GM21423 (cell line): ENCODE data around the gene LSS.

ENCODE experiments used
- ATAC-seq: cut with Tn5 transposase; IDR thresholded peaks from one replicate; pipeline ENCODE4 v1.9.1; 2021; ENCODE audit warnings: mild to moderate bottlenecking, moderate library complexity; ENCODE audit not compliant: unreplicated experiment

Gene LSS

DNA sequence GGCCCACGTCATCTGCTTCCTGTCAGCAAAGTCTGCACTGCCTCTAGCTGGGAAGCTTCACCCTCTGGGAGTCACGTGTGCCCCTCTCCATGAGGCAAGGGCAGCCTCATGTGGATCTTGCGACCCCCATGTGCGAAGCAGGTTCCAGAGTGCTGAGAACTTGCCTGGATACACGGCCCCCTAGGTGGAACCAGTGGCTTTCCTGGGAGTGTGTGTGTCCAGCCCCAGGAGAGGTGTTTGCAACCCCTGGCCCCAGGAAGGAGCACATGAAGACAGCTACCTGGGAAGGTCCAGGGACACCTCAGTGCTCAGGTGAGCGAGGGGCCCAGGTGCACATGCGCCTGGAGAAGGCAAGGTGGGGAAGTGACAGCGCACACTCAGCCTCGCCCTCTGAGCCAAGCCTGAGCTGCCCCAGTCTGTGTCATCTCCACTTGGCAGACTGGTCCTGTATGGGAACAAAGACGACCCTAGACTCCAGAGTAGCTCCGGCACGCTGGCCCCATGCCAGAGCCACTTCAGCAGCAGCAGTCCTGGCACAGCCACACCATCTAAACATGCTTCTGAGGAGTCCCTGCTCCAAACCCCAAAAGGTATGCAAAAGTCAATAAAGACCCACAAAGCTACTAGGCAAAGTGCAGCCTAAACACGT, 8.9 kb downstream of the LSS start:
- ATAC-seq: no peak

DNA sequence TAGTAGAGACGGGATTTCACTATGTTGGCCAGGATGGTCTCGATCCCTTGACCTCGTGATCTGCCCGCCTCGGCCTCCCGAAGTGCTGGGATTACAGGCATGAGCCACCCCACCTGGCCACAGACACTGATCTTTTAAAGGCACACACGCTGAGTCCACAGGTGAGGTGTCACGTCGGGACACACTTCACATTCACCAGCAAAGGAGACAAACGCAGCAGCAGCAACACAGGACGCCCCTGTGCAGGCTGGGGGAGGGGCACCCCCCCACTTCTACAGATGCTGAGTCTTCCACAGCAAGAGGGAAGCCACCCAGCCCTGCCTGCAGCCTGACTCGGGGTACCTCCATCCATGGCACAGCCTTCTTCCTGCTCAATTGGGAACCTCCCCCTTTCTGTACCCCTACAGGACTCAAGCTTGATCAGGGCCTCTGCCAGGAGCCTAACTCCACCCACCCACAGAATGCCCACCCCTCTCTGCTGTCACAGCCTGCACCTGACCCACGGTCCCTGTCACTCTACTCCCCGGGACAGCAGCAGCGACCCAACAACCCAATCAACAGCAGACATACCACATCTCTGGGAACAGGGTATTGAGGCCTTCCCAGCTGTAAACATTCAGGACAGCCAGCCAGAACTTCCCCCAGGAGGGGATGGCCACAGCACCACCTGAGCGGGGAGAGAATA, 9.5 kb downstream of the LSS start:
- no peak for ATAC-seq

DNA sequence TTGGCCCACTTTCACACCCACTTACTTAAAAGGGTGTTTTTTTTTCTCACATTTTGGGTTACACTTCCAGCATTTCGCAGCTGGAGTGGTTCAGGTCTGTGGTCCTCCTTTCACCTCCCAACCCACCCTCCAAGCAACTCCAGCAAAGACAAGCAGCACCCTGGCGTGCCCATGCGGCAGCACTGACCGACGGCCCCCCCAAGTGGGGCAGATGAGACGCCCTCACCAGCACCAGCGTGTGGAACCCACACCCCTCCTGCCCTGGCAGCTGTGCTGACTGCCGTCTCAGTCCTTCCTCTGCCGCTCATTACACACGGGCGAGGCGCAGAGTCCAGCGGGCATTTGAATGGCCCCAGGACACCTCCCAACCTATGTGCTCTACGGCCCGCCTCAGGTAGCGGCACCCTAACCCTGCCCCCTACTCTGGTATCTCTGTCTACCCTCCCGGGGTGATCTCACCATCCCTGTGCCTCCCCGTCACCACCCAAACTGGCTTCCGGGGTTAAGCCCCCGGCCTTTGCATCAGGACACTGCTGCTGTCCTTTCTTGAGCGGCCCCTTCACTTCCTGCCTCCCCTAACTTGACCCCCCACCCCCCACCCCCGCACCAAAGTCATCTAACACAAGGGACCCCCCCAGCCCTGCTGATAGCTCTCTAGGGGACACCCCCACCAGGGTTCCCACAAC, 10.9 kb downstream of the LSS start:
- no peak for ATAC-seq

DNA sequence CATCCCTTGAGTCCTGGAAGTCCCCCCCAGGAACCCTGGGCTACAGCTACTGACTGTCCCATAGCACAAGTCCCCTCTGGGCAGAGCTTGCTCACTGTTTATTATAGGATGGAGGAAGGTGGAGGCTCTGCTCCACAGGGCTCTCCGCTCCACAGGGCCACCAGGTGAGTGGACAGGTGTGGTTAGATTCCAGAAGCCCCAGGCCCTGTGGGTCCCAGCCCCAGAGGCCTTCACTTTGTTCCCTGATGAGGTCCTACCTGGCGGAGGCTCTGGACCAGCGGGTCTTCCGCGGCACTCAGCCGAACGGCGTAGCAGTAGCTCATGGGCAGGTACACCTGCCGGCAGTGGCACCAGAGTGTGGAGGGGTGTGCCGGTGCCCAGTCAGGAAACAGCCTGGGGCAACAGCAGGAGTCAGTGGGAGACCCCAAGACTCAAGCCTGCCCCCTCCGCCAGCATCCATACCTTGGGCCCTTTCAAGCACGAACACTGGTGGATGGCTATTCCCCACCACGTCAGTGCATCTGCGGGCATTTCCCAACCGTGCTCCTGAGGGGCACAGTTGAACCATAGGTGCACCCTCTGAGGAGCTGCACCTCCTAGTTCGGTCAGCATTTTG, 12.3 kb downstream of the LSS start:
- ATAC-seq: no peak

DNA sequence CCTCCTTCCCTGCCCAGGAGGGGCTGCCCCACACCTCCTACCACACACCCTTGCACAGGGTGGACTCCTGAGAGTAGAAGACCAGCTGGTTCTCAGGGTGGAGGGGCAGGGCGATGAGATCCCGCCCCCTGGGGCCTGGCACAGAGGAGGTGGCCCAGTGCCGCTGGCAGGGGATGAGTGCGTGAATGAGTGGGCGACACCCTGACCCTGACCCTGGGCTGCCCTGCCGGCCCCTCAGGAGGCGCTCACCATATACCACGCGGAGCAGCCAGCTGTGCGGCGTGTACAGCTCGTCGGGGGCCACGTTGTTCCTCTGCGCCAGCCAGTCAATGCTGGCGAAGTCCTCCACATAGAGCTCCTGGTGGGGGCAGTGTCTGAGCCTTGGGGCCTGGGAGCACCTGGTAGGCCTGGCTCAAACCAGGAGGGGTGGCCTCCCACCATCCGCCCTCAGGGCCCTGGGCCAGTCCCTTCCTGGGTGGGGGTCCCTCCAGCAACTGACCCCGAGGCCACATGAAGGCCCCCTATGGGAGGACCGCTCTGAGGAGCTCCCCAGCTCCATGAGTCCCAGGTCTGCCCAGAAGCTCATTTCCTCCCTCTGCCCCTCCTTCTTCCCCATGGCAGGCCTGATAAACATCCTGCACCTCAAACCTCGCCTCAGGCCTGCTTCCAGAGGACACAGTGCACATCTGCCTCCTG, 13.0 kb downstream of the LSS start:
- ATAC-seq: no peak

DNA sequence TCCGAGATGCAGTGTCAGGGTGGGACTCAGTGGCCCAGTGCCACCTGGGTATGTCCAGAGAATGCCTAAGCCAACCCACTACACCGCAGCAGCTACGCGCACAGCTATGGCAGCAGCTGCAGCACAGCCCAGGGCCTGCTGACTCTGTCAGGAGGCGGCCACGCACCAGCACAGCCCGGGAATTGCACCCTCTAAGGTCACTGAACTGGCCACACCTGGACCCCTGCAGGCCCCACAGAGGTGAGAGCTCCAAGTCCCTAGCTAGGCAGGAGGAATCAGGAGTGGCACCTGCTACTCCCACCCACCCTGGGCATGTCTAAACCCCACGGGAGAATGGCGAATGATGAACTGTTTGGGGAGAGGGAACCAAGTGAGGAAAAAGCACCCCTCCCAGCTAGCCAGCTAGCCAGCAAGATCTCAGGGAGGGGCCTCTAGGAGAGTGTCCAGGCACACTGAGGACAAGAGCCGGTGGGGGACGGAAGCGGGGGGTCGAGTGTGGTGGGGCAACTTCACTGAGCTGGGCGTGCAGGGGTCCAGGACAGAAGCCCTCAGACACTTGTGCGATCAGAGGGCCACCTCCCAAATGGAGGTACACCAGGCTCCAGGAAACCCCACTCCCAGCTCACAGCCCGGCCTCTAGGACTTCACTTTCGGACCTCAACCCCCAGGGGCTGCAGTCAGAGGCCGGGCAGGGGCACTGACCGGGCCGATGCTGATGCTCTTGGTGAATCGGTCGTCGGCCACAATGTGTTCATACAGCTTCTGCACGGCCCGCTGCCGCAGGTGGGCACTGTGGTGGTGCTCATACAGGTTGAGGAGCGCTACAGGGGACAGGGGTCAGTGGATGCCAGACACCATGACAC, 13.9 kb downstream of the LSS start:
- no peak for ATAC-seq

DNA sequence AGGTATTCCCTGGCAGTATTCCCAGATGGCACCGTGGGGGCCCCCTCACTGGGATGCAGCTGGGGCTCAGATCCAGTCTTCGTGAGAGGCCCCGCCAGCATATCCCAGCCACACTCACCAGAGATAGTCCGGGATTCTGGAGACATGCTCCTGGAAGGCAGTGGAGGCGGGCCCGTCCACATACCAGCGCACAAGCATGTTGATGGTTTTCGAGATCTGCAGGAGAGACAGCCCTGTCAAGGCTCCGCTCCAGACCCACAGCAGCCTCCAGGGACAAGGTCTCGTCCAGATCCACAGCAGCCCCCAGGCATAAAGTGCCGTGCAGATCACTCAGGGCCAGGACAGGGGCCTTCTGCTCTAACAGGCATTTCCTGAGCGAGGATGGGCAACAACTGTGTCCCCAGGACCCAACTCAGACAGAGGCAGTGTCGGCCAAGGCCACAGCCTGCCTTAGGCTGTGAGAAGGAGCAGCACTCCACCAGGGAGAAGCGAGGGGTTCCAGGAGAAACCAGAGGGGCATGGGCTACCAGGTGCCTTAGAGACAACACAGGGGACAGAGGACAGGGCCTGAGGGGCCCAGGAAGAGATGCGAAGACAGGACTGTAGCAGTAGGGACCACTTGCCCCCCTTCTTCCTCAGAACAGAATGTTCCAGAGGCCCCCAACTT, 14.8 kb downstream of the LSS start:
- ATAC-seq: no peak

DNA sequence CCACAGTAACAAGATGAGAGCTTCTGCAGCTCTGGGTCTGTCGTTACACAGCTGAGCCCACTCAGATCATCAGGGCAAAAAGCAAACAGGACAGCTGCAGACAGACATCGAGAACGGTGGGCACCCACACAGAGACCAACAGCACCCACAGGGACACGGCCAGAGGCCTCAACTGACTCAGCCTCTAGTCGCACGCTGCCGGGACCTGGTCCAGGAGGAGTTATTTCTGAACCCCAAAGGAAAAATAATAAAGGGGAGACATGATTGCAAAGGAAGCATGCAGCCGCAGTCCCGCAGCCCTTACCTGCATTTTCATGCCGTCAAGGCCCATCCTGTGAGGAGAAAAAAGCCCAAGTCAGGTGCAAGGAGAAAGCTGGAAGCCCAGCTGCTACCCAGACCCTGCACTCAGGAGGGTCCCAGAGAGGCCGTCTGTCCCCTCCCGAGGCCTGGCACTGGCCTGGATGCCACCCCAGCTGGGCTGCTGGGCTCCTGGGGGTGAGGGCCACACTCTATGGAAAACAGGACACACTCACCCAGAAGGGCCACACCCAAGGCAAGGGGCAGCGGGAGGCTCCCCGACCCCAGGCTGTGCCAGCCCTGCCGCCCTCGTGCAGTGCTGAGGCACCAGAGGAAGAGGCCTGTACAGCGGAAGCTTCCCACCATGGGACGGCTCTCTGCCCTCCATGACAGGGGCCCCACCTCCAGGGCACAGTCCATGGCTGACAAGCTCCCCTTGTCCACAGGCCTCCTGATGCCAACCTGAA, 15.7 kb downstream of the LSS start:
- no peak for ATAC-seq

DNA sequence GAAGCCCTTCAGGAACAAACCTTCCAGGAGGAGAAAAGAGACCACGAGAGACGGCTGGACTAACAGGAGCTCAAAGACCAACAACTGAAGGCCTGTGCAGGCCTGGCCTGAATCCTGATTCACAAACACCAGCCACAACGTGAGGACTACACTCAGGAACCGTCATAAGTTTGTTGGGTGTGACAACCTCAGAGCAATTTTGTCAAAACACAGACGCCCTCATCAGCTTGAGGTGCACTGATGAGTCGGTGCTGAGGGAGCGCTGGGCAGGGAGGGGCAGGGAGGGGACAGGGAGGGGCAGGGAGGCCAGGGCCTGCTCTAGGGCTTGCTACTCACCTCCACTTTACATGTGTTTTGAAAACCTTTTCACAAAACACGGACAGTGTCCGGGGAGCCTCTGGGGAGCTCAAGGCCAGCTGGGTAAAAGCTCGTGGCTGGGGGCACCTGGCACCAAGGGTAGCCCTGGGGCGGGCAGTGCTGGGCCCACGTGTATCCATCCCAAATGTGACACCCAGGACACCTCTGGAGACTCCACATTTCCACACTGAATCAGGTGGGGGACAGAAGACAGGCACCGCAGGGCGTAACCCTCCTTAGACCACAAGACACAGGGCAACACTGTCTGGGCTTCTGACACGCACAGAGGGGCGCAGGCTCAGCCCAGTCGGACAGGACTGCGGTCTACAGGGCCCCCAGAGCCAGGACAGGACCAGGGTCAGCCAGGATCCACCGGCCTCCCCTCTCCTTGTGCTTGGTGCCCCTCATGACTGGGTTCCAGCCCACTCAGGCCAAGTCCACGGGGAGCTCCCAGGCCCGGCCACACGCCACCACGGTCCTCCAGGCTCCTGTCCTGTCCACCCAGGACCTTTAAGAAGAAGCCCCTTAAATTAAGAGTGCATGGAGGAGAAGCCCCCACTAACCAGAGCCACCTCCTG, 16.5 kb downstream of the LSS start:
- ATAC-seq: no peak

DNA sequence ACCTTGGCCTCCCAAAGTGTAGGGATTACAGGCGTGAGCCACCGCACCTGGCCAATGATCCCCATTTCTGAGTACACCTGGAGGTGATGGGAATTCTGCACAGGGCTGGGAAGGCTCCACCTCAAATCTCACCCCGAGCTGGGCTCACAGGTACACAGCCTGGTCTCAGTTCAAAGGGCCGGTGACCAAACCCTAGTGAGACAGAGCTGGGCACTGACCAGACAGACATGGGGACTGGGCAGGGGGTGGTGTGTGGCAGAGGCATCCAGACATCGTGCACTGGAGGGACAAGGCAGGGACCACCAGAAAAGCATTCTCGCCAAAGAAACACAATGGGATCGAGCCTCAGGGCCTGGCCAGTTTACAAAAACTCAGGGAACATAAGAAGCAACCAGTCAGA, 17.2 kb downstream of the LSS start:
- ATAC-seq: no peak

DNA sequence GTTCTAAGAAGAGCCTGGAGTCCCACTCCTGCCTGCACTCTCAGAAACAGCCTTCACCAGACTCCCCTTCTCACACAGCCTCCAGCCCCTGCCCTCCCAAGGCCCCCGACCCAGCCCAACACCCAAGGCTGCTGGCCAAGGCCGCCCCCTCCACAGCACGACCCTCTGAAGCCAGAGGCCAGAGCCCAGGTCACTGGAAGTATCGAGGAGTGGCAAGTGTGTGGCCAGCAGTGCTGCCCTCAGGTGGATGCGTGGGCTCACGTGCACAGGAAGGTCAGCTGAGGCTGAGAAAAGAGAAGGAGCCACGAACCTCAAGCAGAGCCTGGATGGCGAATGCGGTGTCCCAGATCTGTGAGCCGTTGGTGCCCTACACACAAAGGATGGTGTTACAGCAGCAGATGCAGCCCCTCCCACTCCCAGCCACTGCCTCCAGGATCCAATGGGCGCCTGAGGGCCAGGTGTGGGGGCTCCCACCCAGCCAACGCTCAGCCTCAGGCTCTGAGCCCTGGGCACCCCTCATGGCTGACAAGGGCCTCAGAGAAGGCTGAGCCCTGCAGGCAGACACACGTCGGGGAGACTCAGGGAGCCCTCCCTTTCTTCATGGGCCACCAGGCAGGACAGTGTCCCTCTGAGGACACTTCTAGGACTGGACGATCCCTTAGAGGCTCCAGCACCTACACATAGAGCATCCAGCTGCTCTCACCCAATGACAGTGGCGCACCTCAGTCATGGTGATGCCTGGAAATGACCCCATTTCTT, 18.0 kb downstream of the LSS start:
- ATAC-seq: no peak

DNA sequence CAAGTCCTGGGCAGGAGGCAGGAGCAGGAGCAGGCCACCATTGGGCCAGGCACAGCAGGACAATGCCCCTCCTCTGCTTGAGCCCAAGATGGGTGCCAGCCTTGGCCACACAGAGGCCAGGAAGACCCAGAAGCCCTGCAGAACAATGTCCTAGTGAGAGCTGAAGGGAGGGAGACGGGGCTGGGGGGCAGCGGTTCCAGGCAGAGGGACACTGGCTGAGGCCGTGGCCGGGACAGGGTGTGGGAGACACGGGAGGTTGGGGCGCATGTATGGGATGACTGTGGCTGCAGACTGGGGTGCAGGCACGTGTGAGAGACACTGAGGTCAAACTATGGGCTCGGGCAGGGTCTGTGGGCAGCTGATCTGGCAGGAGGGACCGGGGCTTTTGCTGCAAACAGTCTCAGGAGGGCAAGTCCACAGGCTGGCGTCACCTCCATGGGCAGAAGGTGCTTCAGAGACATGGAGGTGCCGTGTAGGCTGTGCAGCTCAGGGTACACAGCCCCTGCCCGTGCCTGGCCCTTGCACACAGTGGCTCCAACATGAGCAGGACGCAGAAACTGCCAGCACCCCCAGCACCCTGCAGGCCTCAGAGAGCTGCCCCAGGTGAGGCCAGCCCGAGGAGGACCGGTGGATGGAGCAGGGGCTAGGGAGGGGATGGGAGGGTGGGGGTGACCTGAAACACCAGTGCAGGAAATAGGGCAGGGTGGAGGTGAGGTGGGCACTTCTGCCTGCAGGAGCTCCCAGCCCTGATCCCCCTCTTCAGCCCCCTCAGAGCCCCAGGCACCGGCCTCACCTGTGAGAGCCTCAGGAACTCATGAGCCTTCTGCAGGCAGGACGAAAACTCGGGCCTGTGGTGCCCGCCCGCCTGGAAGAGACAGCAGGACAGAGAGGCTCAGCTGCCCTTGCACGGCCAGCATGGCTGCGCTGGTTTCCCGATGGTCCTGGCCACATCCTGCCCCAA, 19.5 kb downstream of the LSS start:
- ATAC-seq: no peak

DNA sequence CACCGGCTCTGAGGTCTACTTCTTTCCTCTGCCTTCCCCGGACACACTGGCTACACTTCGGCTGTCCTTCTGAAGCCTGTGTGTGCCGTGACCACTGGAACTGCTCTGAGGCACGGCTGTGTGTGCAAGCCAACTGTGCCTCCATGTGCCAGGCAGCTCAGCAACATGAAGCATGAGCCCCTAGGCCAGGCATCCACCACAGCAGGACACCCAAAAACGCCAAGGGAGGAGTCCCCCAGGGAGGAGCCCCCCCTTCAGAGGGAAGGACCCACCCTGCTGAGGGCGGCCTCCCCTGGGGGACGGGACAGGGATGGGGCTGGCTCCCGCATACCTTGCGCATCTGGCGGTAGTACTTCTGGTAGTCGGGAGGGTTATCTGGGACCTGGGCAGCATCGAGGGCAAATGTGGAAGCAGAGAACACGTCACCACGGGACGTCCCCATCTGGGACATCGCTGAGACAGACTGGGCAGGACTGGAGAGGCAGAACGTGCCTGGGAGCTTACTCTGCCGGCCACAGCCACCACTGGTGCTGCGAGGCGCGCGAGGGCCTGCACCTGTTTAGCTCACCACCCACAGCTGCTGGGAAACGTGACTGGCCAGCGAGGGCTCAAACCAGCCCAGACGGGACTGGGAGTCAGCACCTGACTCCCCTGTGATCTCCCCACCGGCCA, 20.5 kb downstream of the LSS start:
- no peak for ATAC-seq

DNA sequence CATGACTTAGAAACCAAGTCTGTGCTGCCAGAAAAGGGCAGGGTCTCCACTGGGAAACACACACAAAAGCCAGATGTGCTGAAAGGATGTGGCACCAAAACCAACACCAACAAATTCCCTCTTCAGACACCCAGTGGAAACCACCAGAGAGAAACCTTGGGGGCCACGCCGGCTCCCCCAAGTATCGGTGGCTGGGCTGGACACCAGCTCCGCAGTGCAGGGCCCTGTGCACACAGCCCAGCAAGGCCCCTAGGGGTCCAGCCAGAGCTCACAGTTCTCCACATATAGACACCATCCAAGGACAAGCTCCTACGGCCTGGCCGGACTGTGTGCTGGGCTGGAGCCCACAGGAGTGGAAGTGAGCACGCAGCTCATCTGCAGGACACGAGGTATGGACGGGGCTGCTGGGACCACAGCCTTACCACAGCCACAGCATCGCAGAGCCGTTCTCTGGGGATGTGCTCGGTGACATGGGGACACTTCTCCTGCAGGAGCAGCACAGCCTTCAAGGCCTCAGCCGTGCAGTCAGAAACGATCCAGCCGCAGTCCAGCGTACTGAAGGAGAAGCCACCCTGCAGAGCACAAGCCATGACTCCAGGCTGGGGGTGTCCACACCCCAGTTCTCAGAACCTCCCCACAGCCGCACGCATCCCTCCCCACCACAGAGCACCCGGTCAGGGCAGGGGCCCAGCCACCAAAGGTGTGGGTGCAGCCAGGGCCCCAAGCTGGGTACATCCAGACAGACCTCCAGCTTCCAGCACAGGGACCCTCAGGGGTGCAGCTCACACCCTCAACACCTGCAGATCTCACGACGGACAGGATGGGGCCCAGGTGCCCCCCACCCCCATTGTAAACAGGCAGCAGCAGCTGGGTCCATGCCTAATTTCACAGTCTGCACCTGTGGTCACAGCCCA, 21.3 kb downstream of the LSS start:
- ATAC-seq: no peak
